ENCODE results near the gene TMEM120B.

- TF ChIP-seq ZUFSP (CRISPR knock-in tag; IDR thresholded peaks at IDR 0.05; ENCODE audit: borderline replicate concordance) (no peak), ARNT2 (CRISPR knock-in tag; IDR thresholded peaks at IDR 0.05; ENCODE audit: low read depth) (no peak), POLR2A (IDR thresholded peaks at IDR 0.05; ENCODE audit: insufficient read depth in 1 of 2, low read depth in 2 of 2, low read length in 2 of 2) (no peak), ATF7 (IDR thresholded peaks at IDR 0.05) (no peak), ATF7 (CRISPR knock-in tag; IDR thresholded peaks at IDR 0.05) (no peak), ELF1 (CRISPR knock-in tag; IDR thresholded peaks at IDR 0.05) (no peak), RBM39 (IDR thresholded peaks at IDR 0.05; ENCODE audit: low read depth, low read length, poor library complexity, severe bottlenecking) (no peak), RFX5 (IDR thresholded peaks at IDR 0.05; ENCODE audit: low read depth, low read length) (no peak), ERF (CRISPR knock-in tag; IDR thresholded peaks at IDR 0.05) (no peak), RNF2 (conservative IDR thresholded peaks at IDR 0.05; ENCODE audit: low read depth) (no peak), CTCF (CRISPR knock-in tag; IDR thresholded peaks at IDR 0.05) (no peak), NR2F1 (CRISPR knock-in tag; IDR thresholded peaks at IDR 0.05) (no peak)
- TF ChIP-seq, protein P1, sequence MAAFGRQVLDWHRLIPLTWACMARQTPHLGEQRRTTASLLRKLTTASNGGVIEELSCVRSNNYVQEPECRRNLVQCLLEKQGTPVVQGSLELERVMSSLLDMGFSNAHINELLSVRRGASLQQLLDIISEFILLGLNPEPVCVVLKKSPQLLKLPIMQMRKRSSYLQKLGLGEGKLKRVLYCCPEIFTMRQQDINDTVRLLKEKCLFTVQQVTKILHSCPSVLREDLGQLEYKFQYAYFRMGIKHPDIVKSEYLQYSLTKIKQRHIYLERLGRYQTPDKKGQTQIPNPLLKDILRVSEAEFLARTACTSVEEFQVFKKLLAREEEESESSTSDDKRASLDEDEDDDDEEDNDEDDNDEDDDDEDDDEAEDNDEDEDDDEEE (CRISPR knock-in tag; IDR thresholded peaks at IDR 0.05): no peak
- TF ChIP-seq, protein P2, sequence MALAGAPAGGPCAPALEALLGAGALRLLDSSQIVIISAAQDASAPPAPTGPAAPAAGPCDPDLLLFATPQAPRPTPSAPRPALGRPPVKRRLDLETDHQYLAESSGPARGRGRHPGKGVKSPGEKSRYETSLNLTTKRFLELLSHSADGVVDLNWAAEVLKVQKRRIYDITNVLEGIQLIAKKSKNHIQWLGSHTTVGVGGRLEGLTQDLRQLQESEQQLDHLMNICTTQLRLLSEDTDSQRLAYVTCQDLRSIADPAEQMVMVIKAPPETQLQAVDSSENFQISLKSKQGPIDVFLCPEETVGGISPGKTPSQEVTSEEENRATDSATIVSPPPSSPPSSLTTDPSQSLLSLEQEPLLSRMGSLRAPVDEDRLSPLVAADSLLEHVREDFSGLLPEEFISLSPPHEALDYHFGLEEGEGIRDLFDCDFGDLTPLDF (CRISPR knock-in tag; IDR thresholded peaks at IDR 0.05): no peak
Observed at GRCh38 chr12:121784460-121784859, 71.9 kb downstream of the TMEM120B start.
